ENCODE measurements around the gene CHST13. TPM values are rescaled to one million over a fixed set of nuclear protein-coding genes. Genes with fewer than 3 reads are reported as not detected.
A peak's percentile ranks its signal among the peaks of the same experiment; 100 is the strongest.

CHST13 gene
- total RNA-seq, 1 experiment from 2014 or later = not detected

- H3K27me3 ChIP-seq = no peaks in the 10 kb centered on the region
- H3K4me3 ChIP-seq = no peak overlapping the region
- no peaks in the 10 kb centered on the region for H3K36me3 ChIP-seq
- no peak for DNase-seq
- no peaks in the 10 kb centered on the region for H3K9me3 ChIP-seq
Measured at GRCh38 chr3:126516152-126516935, 7.6 kb upstream of the CHST13 start.

GRCh38 chr3:126516936-126517290, 7.0 kb upstream of the CHST13 start:
- no peak for DNase-seq
- Histone ChIP-seq H3K27me3 (no peaks in the 10 kb centered on the region), H3K36me3 (no peaks in the 10 kb centered on the region), H3K9me3 (no peaks in the 10 kb centered on the region), H3K4me3 (no peak overlapping the region)

- no peak for DNase-seq
- Histone ChIP-seq H3K36me3 (no peaks in the 10 kb centered on the region), H3K9me3 (no peaks in the 10 kb centered on the region), H3K4me3 (no peak within 1 kb of the TSS), H3K27me3 (no peaks in the 10 kb centered on the region)
Measured at GRCh38 chr3:126517291-126517951, 6.5 kb upstream of the CHST13 start, which contains the start of gene UROC1. Gene UROC1, minus strand, starts transcription at chr3:126517773. Its CDS starts 54 bp downstream, at chr3:126517719.

- no peaks in the 10 kb centered on the region; the same call in 1 of the 2 replicates for H3K27me3 ChIP-seq
- no peaks in the 10 kb centered on the region for H3K9me3 ChIP-seq
- no peak for DNase-seq
- H3K36me3 ChIP-seq = no peaks in the 10 kb centered on the region
- H3K4me3 ChIP-seq = no peak overlapping the region
Measured at GRCh38 chr3:126517986-126518778, 5.8 kb upstream of the CHST13 start.

GRCh38 chr3:126518779-126519177, 5.2 kb upstream of the CHST13 start:
- no peaks in the 10 kb centered on the region for H3K36me3 ChIP-seq
- no peaks in the 10 kb centered on the region for H3K9me3 ChIP-seq
- DNase-seq = no peak
- no peak overlapping the region for H3K4me3 ChIP-seq
- peaks cover 5% of the 10 kb centered on the region; the same call in 1 of the 2 replicates for H3K27me3 ChIP-seq

DNA sequence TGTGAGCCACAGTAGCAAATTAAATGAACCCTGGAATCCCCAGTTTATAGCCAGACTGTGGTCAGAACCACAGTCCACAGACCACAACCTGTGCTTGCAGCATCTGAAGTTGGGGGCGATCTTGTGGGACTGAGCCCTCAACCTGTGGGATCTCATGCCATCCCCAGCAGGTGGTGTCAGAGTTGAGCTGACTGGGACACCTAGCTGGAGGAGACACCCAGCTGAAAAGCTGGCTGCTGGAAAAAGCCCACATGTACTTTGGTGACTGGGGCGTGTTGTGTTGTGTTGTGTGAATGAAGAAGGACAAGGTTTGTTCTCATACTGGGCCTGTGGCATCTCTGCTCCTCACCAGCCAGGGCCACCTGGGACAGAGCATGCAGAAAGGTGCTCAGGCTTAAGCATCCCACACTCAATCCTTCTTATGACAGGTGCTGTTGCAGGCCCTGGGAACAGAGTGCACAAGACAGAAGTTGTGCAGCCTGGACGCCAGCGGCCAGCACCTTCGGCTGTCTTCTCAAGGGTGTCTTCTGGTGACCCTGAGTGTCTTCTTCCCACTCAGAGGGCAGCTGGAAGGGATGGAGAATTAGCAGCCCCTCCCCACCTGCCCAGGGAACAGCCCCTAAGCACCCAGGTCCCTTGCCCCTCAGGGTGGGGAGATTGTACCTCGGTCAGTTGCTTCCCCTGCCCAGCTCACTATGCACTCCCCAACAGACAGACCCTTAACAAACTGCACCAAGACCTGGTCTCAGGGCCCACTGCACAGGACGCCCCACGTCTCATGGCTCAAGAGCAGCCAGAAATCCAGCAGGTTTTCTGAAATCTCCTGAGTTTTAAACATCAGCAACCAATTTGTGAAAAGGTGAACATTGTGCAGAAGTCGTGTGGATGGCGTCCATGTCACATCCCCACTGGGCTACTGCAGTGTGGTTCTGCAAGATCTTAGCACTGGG, 4.2 kb upstream of the CHST13 start:
- no peaks in the 10 kb centered on the region for H3K36me3 ChIP-seq
- no peak for DNase-seq

DNA sequence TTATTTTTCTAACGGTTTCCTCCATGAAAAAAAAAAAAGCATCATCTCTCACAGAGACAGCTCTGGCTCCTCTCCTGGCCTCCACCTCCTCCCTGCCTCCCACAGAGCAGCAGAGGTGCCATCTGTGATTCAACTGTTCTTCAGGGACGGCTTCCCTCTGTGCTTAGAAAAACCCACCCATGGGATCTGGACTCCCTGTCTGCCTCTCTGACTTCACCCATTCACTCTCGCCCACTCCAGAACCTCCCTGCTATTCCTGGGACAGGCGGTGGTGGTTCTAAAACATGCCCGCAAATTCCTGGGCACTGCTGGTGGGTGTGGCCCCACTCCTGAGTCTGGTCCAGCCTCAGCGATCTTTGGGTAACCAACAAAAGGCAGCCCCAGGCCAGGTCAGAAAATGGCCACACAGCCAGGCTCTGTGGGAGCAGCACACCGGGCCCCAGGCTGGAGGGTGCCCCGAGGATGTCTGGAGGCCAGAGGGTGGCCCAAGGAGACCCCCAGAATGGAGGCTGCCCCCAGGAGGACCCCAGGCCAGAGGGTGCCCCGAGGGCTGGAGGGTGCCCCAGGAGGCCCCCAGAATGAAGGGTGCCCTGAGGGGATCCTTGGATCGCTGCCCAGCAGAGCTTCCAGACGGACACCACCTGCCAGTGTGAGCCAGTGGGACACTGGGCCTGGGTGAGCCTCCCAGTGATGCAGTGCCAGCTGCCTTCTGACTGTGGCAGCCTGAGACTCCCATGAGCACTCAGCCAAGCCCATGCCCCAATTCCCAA, 2.6 kb upstream of the CHST13 start:
- Histone ChIP-seq H3K36me3 (no peaks in the 10 kb centered on the region), H3K4me3 (no peak overlapping the region)
- no peak for DNase-seq

More for the DNA sequence above, 4.2 kb upstream of the CHST13 start:
- Histone ChIP-seq H3K4me3 (no peak overlapping the region), H3K9me3 (no peaks in the 10 kb centered on the region), H3K27me3 (peaks cover 8% of the 10 kb centered on the region; the same call in 1 of the 2 replicates)

GRCh38 chr3:126522363-126522788, 1.6 kb upstream of the CHST13 start:
- DNase-seq = peak; percentile 59
- no peaks in the 10 kb centered on the region for H3K9me3 ChIP-seq
- no peak overlapping the region for H3K4me3 ChIP-seq
- no peaks in the 10 kb centered on the region for H3K36me3 ChIP-seq
- H3K27me3 ChIP-seq = peaks cover 8% of the 10 kb centered on the region; the same call in 1 of the 2 replicates

More for the DNA sequence above, 2.6 kb upstream of the CHST13 start:
- H3K27me3 ChIP-seq = peaks cover 8% of the 10 kb centered on the region; the same call in 1 of the 2 replicates
- no peaks in the 10 kb centered on the region for H3K9me3 ChIP-seq

DNA sequence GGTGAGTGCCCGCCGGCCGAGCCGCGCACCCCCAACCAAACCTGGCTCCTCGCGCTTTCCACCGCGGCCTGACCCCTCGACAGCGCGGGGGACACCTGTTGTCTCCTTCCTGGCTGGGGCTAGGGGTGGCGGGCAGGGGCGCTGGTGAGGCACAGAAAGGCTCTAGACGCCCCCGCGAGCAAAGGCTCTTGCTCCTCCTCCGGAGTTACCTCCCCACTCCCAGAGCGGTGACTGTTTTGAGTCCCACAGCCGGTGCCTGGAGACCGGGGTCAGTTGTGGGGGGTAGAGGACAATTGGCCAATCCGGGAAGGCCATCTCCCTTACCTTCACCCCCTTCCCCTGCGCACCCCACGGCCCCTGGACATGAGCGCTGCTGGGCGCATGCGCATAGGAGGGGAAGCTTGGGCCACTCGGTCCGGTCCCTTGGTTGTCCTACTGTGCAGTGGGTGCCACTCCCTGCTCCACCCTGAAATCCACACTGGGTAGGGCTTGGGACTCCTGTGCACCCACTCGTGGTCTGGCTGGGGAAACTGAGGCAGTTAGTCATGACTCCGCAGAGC, 554 bp downstream of the CHST13 start:
- DNase-seq = no peak
- H3K36me3 ChIP-seq = no peaks in the 10 kb centered on the region
- H3K4me3 ChIP-seq = peak overlapping the region; percentile 38; the same call in 1 of the 2 replicates
- H3K27me3 ChIP-seq = peaks cover 8% of the 10 kb centered on the region; the same call in 1 of the 2 replicates
- H3K9me3 ChIP-seq = no peaks in the 10 kb centered on the region

DNA sequence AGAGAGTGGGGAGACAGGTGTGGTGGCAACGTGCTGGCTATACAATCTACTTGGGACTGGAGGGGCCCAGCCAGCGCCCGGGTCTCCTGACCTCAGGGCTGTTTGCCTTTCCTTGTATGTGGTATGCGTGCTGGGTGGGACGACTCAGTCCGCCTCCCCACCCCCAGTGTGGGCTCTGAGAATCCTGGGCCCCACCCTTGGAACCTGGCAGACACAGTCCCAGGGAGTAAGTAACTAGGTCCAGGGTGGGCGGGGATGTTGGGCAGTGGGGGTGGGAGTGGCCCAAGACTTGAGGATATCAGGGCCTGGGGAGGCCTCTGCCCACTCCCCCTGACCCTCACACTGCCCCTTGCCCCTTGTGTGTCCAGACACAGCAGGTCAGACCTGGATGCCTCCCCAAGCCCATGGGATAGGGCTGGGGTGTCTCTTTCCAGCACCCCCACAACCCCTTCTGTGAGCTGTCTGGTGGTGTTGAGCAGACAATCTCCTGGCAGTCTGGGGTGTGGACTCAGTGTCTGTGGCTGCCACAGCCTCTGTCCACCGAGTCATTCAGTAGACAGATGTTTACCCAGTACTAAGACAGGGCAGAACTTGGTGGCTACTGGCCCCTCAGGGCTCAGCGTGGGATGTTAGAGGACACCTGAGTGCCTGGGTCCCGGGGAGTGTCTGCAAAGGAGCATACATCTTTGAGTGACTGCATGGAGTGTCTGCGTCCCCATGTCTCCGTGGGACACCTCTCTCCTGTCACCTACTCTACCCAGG, 1.3 kb downstream of the CHST13 start:
- Histone ChIP-seq H3K27me3 (peaks cover 8% of the 10 kb centered on the region; the same call in 1 of the 2 replicates), H3K9me3 (no peaks in the 10 kb centered on the region), H3K4me3 (no peak overlapping the region), H3K36me3 (no peaks in the 10 kb centered on the region)
- no peak for DNase-seq

DNA sequence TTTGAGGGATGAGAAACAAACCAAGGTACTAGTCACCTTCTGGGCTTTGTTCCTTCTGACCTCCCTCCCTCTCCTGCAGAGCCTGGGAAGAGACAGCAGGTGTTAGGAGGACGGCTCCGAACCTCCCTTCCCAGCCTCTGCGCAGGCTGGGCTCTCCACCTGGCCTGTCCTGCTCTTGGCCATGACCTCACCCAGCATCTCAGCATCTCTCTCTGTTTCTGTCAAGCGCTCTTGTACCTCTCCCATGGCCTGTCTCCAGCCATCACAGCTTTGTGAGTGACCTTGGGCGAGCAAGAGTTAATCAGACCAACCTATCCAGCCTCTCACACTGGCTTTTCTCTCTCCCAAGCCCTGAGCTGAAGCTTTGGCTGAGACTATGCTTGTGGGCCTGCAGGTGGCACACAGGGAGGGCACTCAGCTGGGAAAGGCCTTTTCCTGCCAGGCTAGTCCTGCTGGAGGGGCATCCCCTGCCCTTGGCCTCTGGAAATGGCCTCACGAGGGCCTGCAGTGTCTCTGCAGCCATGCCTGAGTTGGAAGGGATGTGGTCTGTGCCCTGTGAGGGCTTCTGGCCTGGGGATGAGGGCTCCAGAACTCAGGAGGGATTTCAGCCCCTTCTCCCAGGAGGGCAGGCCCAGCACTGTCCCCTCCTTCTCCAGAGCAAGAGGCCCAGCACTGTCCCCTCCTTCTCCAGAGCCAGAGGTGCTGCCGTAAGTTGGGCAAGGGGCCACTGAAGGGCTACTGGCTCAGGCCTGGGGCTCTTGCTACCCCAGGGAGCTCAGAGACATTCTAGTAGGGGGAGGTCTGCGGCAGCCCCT, 2.1 kb downstream of the CHST13 start:
- Histone ChIP-seq H3K36me3 (no peaks in the 10 kb centered on the region), H3K27me3 (peaks cover 8% of the 10 kb centered on the region; the same call in 1 of the 2 replicates), H3K9me3 (no peaks in the 10 kb centered on the region), H3K4me3 (no peak overlapping the region)
- DNase-seq = no peak

- Histone ChIP-seq H3K9me3 (no peaks in the 10 kb centered on the region), H3K36me3 (no peaks in the 10 kb centered on the region), H3K27me3 (peaks cover 8% of the 10 kb centered on the region; the same call in 1 of the 2 replicates), H3K4me3 (no peak overlapping the region)
- no peak for DNase-seq
Measured at GRCh38 chr3:126526668-126527005, 2.7 kb downstream of the CHST13 start.

DNA sequence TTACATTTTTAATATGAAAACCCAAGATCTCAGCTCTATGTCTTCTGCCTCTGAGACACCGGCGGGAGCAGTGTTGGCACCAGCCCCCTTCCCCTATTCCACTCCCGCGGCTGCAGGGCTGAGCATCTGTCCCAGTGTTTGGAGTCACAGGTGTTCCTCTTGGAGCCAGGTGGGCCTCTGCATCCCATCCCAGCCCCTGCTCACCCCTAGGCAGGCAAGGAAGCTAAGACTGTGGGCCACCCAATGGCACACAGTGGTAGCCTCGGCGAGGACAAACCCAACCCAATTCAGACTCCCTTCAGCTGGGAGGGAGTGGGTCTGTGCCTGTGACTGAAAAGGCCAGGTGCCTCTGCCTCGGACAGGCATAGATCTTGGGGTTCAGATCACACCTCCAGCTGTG, 3.1 kb downstream of the CHST13 start:
- Histone ChIP-seq H3K9me3 (no peaks in the 10 kb centered on the region), H3K36me3 (no peaks in the 10 kb centered on the region), H3K4me3 (no peak overlapping the region), H3K27me3 (peaks cover 8% of the 10 kb centered on the region)
- DNase-seq = no peak
